B cell (primary cell): Measurements from ENCODE around the gene SLC1A1. TPM values are rescaled to one million over a fixed set of nuclear protein-coding genes. Genes with fewer than 3 reads are reported as not detected.

ENCODE experiments used
- ATAC-seq: fragments of 200-7000 bp; cut with Tn5 transposase; one replicate; pipeline ENCODE4 v1.10.0; 2021; ENCODE audit warnings: low read depth, mild to moderate bottlenecking, moderate number of reproducible peaks, moderate library complexity
- CTCF ChIA-PET: fragments of 350-600 bp; sonication (Branson Sonifier 250); formaldehyde crosslinking; loops from one replicate; lab custom pipeline; 2021; ENCODE audit warnings: antibody characterized with exemption, inconsistent platforms; lab: Charles Lee
- POLR2A ChIA-PET: fragments of 350-600 bp; sonication (Branson Sonifier 250); formaldehyde crosslinking; loops from one replicate; lab custom pipeline; 2021; ENCODE audit warnings: antibody characterized with exemption; lab: Charles Lee
- DNase-seq: peaks from one replicate; pipeline ENCODE4 v3.0.0; 2013
- H2AFZ ChIP-seq: 2 replicates; pipeline ENCODE4 v1.6.1; 2012; ENCODE audit warnings: mild to moderate bottlenecking, low read depth, low read length; ENCODE audit not compliant: insufficient read depth, poor library complexity, severe bottlenecking
- H3K27ac ChIP-seq, 2 donors: 1 replicate in 1 of 2; 2 replicates in 1 of 2; pipeline ENCODE4 v1.5.1; 2012 to 2013; ENCODE audit warnings: low read length in 2 of 2, mild to moderate bottlenecking in 2 of 2, moderate library complexity in 1 of 2
- H3K27me3 ChIP-seq, 4 experiments: fragments of 200-600 bp in 1 of 4; sonication (generic) in 1 of 4; replicated peaks in 1 of 4; 1 replicate in 2 of 4; 2 replicates in 2 of 4; pipeline versions ENCODE4 v1.6.1 to v1.7.0; 2013 to 2016; ENCODE audit warnings: low read length in 3 of 4, mild to moderate bottlenecking in 2 of 4, mixed read lengths in 1 of 4, moderate library complexity in 1 of 4; ENCODE audit not compliant: insufficient read depth in 4 of 4, control insufficient read depth in 3 of 4; ENCODE audit errors: control extremely low read depth in 1 of 4
- H3K36me3 ChIP-seq, 2 experiments: replicated peaks in 1 of 2; 1 replicate in 1 of 2; 2 replicates in 1 of 2; pipeline versions ENCODE4 v1.6.1 to v1.7.1; 2013; ENCODE audit warnings: low read length in 1 of 2; ENCODE audit not compliant: insufficient read depth in 2 of 2, control insufficient read depth in 1 of 2; ENCODE audit errors: control extremely low read depth in 1 of 2, extremely low read depth in 1 of 2
- H3K4me1 ChIP-seq, 2 donors: fragments of 200-600 bp in 1 of 2; sonication (generic) in 1 of 2; 1 replicate in 1 of 2; 2 replicates in 1 of 2; pipeline versions ENCODE4 v1.5.1 to v1.6.1; 2013 to 2017; ENCODE audit warnings: low read length in 2 of 2; ENCODE audit not compliant: control insufficient read depth in 2 of 2, insufficient read depth in 2 of 2
- H3K4me2 ChIP-seq: replicated peaks from 2 replicates; pipeline ENCODE3; 2012; ENCODE audit warnings: mild to moderate bottlenecking, low read depth, low read length; ENCODE audit not compliant: poor library complexity, severe bottlenecking
- H3K4me3 ChIP-seq, 5 experiments: fragments of 200-600 bp in 1 of 5; sonication (generic) in 1 of 5; 1 replicate in 3 of 5; 2 replicates in 2 of 5; pipeline versions ENCODE4 v1.5.1 to v1.7.0; 2011 to 2016; ENCODE audit warnings: low read length in 4 of 5, mild to moderate bottlenecking in 4 of 5, low read depth in 2 of 5, control low read depth in 1 of 5, moderate library complexity in 1 of 5; ENCODE audit not compliant: insufficient read depth in 1 of 5; ENCODE audit errors: control extremely low read depth in 1 of 5, extremely low read depth in 1 of 5
- H3K79me2 ChIP-seq: fragments of 200-600 bp; sonication (generic); one replicate; pipeline ENCODE4 v1.6.0; 2016; ENCODE audit warnings: low read length; ENCODE audit not compliant: control insufficient read depth, insufficient read depth
- H3K9ac ChIP-seq: fragments of 200-600 bp; sonication (generic); 2 replicates; pipeline ENCODE4 v1.6.1; 2017; ENCODE audit warnings: mild to moderate bottlenecking, low read length, moderate library complexity
- H3K9me3 ChIP-seq, 3 donors: one replicate each; pipeline versions ENCODE4 v1.6.1 to v1.7.1; 2013; ENCODE audit warnings: low read length in 2 of 3; ENCODE audit not compliant: control insufficient read depth in 2 of 3, insufficient read depth in 1 of 3; ENCODE audit errors: control extremely low read depth in 1 of 3
- H4K20me1 ChIP-seq: 2 replicates; pipeline ENCODE4 v1.6.0; 2012; ENCODE audit warnings: mild to moderate bottlenecking, low read length; ENCODE audit not compliant: insufficient read depth, control insufficient read depth, poor library complexity, severe bottlenecking
- H3K27ac Mint-ChIP-seq: one replicate; pipeline ENCODE4 v1.8.0; 2021; ENCODE audit warnings: mixed read lengths
- H3K27me3 Mint-ChIP-seq: one replicate; pipeline ENCODE4 v1.8.0; 2021; ENCODE audit warnings: mixed read lengths
- H3K4me1 Mint-ChIP-seq: one replicate; pipeline ENCODE4 v1.8.0; 2021; ENCODE audit warnings: mixed read lengths
- H3K4me3 Mint-ChIP-seq: one replicate; pipeline ENCODE4 v1.8.0; 2021; ENCODE audit warnings: mixed read lengths
- H3K9me3 Mint-ChIP-seq: one replicate; pipeline ENCODE4 v1.8.0; 2022; ENCODE audit warnings: mixed read lengths; ENCODE audit not compliant: insufficient read depth
- EZH2 ChIP-seq: IDR thresholded peaks from 2 replicates; pipeline ENCODE4 v1.6.1; 2012; ENCODE audit warnings: borderline replicate concordance, low read depth, mild to moderate bottlenecking, moderate library complexity, low read length; ENCODE audit not compliant: insufficient read depth, poor library complexity, severe bottlenecking
- WGBS: methylation state at CpG from one replicate; pipeline ENCODE4 v1.1.5; 2013; ENCODE audit warnings: missing lambda C conversion rate; ENCODE audit not compliant: insufficient coverage; 5-methylcytosine and 5-hydroxymethylcytosine counted together
- intact Hi-C: fragments of 100-400 bp; cut with micrococcal nuclease; formaldehyde crosslinking; loops from one replicate; pipeline ENCODE4 v1.10.0; 2022
- polyA plus RNA-seq: library from polyadenylated mRNA; depleted of rRNA; stranded (reverse); fragments of >200 nt; gene quantifications from 2 replicates; pipeline ENCODE4 v1.2.3, GENCODE V29; 2012
- total RNA-seq, 2 donors: library from RNA; stranded (reverse); fragments of 120-200 nt in 1 of 2; gene quantifications; 1 replicate in 1 of 2; 2 replicates in 1 of 2; pipeline versions ENCODE4 v1.2.3 to v1.2.4, GENCODE V29; 2013 to 2022
- TF ChIP-seq, protein P1 (sequence below): fragments of 200-600 bp; IDR thresholded peaks from one replicate; pipeline ENCODE4 v1.8.0; 2022; ENCODE audit warnings: antibody characterized with exemption, mild to moderate bottlenecking

SLC1A1 gene
- total and polyA plus RNA-seq, 2 donors (not counting 1 experiment from before 2014, with no cell fraction given): 0.10 to 0.54 TPM

- CTCF ChIA-PET: no interaction called here
- no peak overlapping the region for H3K4me2 ChIP-seq
- DNase-seq (no peak), ATAC-seq (no peak)
- POLR2A ChIA-PET: no interaction called here
- no peak overlapping the region for H3K4me3 ChIP-seq
- H3K36me3 ChIP-seq: no peaks in the 10 kb centered on the region
- no peak overlapping the region for H3K4me3 Mint-ChIP-seq
- H3K4me1 Mint-ChIP-seq: no peaks in the 10 kb centered on the region
- H2AFZ ChIP-seq: no peak overlapping the region
- no peak overlapping the region for H3K9ac ChIP-seq
- 92% methylated on average over 7 of the region's 9 CpGs for WGBS
- intact Hi-C loops: no loop called here
- no peaks in the 10 kb centered on the region for H3K4me1 ChIP-seq
- H3K9me3 Mint-ChIP-seq: no peaks in the 10 kb centered on the region
- H3K9me3 ChIP-seq: no peaks in the 10 kb centered on the region
- H3K27me3 ChIP-seq: no peaks in the 10 kb centered on the region
- H3K79me2 ChIP-seq: no peaks in the 10 kb centered on the region
- H3K27ac Mint-ChIP-seq: no peak overlapping the region
- no peaks in the 10 kb centered on the region for H3K27me3 Mint-ChIP-seq
- no peak overlapping the region for H3K27ac ChIP-seq
- no peak for TF ChIP-seq EZH2
- TF ChIP-seq, protein P1, sequence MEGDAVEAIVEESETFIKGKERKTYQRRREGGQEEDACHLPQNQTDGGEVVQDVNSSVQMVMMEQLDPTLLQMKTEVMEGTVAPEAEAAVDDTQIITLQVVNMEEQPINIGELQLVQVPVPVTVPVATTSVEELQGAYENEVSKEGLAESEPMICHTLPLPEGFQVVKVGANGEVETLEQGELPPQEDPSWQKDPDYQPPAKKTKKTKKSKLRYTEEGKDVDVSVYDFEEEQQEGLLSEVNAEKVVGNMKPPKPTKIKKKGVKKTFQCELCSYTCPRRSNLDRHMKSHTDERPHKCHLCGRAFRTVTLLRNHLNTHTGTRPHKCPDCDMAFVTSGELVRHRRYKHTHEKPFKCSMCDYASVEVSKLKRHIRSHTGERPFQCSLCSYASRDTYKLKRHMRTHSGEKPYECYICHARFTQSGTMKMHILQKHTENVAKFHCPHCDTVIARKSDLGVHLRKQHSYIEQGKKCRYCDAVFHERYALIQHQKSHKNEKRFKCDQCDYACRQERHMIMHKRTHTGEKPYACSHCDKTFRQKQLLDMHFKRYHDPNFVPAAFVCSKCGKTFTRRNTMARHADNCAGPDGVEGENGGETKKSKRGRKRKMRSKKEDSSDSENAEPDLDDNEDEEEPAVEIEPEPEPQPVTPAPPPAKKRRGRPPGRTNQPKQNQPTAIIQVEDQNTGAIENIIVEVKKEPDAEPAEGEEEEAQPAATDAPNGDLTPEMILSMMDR: no peak
- H4K20me1 ChIP-seq: no peaks in the 10 kb centered on the region
Observed at GRCh38 chr9:4507306-4508130, 17.2 kb downstream of the SLC1A1 start.

DNA sequence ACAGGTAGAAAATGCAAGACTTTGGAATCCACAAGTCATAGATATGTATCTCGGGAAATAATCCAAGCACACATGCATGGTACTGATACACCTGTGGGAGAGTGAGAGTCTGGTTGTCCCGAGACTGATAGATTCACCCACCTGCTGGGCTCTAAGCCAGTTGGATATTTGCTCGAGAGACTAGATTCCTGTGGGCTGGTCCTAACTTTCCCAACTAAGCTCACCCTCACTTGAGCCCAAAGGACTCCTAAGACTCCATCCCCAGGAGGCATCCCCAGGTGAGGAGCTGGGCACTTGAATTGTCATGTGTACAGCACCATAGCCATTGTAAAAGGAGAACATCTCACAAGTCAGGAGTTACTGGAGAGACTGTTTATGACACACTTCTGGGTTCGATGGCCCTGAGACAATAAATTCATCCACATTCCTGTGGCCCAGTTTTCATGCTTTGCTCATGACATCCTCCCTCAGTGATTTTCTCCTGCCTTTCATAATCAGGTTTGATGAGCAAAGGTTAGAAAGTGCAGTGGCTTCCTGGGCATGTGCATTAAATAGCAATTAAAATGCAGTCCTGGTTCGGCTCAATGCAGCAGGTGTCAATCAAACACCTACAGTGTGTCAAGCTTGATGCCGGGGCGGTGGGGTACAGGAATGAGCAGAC lies 18.1 kb downstream of the SLC1A1 start:
- CTCF ChIA-PET: no interaction called here
- Histone ChIP-seq H3K4me2 (no peak overlapping the region), H3K27me3 (no peaks in the 10 kb centered on the region), H3K9ac (no peak overlapping the region), H3K27ac (no peak overlapping the region), H2AFZ (no peak overlapping the region), H3K4me1 (no peaks in the 10 kb centered on the region), H4K20me1 (no peaks in the 10 kb centered on the region), H3K4me3 (no peak overlapping the region), H3K36me3 (no peaks in the 10 kb centered on the region), H3K79me2 (no peaks in the 10 kb centered on the region), H3K9me3 (no peaks in the 10 kb centered on the region)
- Mint-ChIP-seq H3K4me1 (no peaks in the 10 kb centered on the region), H3K27ac (no peak overlapping the region), H3K4me3 (no peak overlapping the region), H3K27me3 (no peaks in the 10 kb centered on the region), H3K9me3 (no peaks in the 10 kb centered on the region)
- POLR2A ChIA-PET: no interaction called here
- 97% methylated on average over 3 of the region's 7 CpGs for WGBS
- ATAC-seq: no peak
- intact Hi-C loops: no loop called here
- DNase-seq: no peak
- TF ChIP-seq, protein P1: no peak
